ENCODE results near the gene IL33. TPM values are rescaled to one million over a fixed set of nuclear protein-coding genes. Genes with fewer than 3 reads are reported as not detected.

Gene IL33
- total RNA-seq, 4 donors from 2014 or later, result 2.2 to 25.1 (median 6.3) TPM

DNA sequence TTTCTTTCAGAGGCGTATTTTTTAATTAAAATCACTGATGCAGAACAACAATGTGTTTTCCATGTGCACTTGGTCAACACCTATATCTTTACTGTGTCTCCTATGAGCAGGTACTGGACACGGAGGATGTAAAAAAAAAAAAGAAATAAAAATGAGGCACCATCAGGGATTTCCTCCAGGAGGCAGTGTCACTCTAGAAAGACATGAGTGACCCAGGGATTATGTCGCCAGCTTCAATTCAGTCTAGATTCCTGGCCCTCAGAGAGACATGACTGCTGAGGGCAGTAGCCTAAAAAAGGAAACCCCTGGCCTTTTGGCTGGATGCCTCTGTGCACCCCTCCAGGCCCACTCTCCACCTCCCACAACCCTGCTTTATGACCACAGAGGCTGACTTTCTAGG, 18.3 kb upstream of the IL33 start:
- 40 to 42% methylated on average over 3 of the region's 3 CpGs for WGBS, 2 donors (ENCODE audit: low coverage in 1 of 2)

DNA sequence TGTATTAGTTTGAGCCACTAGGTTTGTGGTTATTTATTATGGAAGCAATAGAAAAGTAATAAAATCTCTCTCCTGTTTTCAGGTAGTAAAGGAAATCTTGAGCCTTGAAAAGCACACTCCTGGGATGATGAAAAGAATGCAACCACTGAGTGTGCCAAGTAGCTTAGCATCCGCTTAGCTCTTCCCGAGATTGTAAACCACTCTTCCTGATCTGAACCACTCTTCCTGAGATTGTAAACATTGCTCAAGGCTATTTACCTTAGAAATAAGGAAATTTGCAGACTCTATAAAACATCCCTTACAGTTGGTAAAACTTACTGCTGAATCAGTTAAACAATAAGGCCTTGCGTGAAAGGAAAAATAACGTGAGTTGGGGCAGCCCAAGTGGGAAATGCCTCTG, 17.4 kb upstream of the IL33 start:
- Histone ChIP-seq H3K36me3 (no peaks in the 10 kb centered on the region), H3K27ac (no peak overlapping the region)
- intact Hi-C loops (cut with DNase I; ENCODE audit: low total_unique reads), result no loop called here

More for the DNA sequence above, 18.3 kb upstream of the IL33 start:
- H3K4me1 ChIP-seq, result peaks cover 0 to 11% (median 3%) of the 10 kb centered on the region in 4 donors
- no peak for DNase-seq
- no peak for TF ChIP-seq POLR2AphosphoS5 (IDR thresholded peaks at IDR 0.05)
- TF ChIP-seq, protein P1, sequence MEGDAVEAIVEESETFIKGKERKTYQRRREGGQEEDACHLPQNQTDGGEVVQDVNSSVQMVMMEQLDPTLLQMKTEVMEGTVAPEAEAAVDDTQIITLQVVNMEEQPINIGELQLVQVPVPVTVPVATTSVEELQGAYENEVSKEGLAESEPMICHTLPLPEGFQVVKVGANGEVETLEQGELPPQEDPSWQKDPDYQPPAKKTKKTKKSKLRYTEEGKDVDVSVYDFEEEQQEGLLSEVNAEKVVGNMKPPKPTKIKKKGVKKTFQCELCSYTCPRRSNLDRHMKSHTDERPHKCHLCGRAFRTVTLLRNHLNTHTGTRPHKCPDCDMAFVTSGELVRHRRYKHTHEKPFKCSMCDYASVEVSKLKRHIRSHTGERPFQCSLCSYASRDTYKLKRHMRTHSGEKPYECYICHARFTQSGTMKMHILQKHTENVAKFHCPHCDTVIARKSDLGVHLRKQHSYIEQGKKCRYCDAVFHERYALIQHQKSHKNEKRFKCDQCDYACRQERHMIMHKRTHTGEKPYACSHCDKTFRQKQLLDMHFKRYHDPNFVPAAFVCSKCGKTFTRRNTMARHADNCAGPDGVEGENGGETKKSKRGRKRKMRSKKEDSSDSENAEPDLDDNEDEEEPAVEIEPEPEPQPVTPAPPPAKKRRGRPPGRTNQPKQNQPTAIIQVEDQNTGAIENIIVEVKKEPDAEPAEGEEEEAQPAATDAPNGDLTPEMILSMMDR (IDR thresholded peaks at IDR 0.05), result peak; percentile 45 to 61 (median 51)
- H3K27me3 ChIP-seq, result no peaks in the 10 kb centered on the region
- H3K9me3 ChIP-seq, result no peaks in the 10 kb centered on the region
- H3K4me3 ChIP-seq, result no peak overlapping the region
- H3K36me3 ChIP-seq, result no peaks in the 10 kb centered on the region
- intact Hi-C loops (cut with DNase I; ENCODE audit: low total_unique reads), result loop anchor here (2.0 kb wide), 1 partner anchor 111 kb away; no protein-coding TSS in a partner anchor
- no peak overlapping the region for H3K27ac ChIP-seq
- in situ Hi-C loops (cut with MboI; ENCODE audit: low pct_ligation_motif_present in 1 of 4, low pct_unique_long_range_greater_than_20kb in 1 of 4, low sequenced_read_pairs in 3 of 4), result loop anchor here in 2 of 4 donors (10.0 to 25.0 kb wide), 2 partner anchors 107 to 115 kb away; no protein-coding TSS in a partner anchor

DNA sequence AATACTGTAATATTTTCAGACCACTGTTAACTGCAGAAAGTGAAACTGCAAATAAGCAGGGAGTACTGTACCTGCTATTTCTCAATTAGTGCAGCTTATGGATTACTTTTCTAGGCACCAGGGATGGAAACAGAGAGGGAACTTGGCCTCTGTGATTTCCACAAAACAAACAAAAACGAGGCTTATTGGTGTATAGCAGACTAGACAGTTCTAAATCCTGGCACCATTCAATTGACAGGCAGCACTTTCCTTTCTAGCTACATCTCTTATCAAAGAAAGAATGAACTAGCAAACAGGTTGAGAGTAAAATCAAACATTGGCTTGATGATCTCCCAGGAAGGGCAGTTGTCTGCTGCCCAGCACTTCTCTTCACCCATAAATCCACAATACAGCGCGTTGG, 16.0 kb upstream of the IL33 start:
- H3K4me3 ChIP-seq, result no peak overlapping the region
- TF ChIP-seq POLR2A (IDR thresholded peaks at IDR 0.05) (no peak), EP300 (IDR thresholded peaks at IDR 0.05; ENCODE audit: low read depth) (no peak), POLR2AphosphoS5 (IDR thresholded peaks at IDR 0.05) (no peak)
- TF ChIP-seq, protein P1 (IDR thresholded peaks at IDR 0.05), result no peak
- WGBS, 2 donors (ENCODE audit: low coverage in 1 of 2), result 61 to 74% methylated on average over 3 of the region's 3 CpGs
- H3K36me3 ChIP-seq, result no peaks in the 10 kb centered on the region
- no peaks in the 10 kb centered on the region for H3K9me3 ChIP-seq
- H3K27ac ChIP-seq, result no peak overlapping the region
- no peak for DNase-seq
- peaks cover 0 to 11% (median 3%) of the 10 kb centered on the region in 4 donors for H3K4me1 ChIP-seq
- intact Hi-C loops (cut with DNase I; ENCODE audit: low total_unique reads), result no loop called here
- in situ Hi-C loops (cut with MboI; ENCODE audit: low pct_ligation_motif_present in 1 of 4, low pct_unique_long_range_greater_than_20kb in 1 of 4, low sequenced_read_pairs in 3 of 4), result loop anchor here in 2 of 4 donors (10.0 to 25.0 kb wide), 2 partner anchors 105 to 113 kb away; no protein-coding TSS in a partner anchor
- peaks cover 7% of the 10 kb centered on the region for H3K27me3 ChIP-seq

More for the DNA sequence above, 17.4 kb upstream of the IL33 start:
- in situ Hi-C loops (cut with MboI; ENCODE audit: low pct_ligation_motif_present in 1 of 4, low pct_unique_long_range_greater_than_20kb in 1 of 4, low sequenced_read_pairs in 3 of 4), result loop anchor here in 2 of 4 donors (10.0 to 25.0 kb wide), 2 partner anchors 107 to 114 kb away; no protein-coding TSS in a partner anchor
- no peak overlapping the region for H3K4me3 ChIP-seq
- 32 to 33% methylated on average over 4 of the region's 4 CpGs for WGBS, 2 donors (ENCODE audit: low coverage in 1 of 2)
- H3K27me3 ChIP-seq, result peaks cover under 1% of the 10 kb centered on the region
- TF ChIP-seq POLR2AphosphoS5 (IDR thresholded peaks at IDR 0.05) (no peak), POLR2A (IDR thresholded peaks at IDR 0.05) (no peak), EP300 (IDR thresholded peaks at IDR 0.05; ENCODE audit: low read depth) (no peak)
- TF ChIP-seq, protein P1 (IDR thresholded peaks at IDR 0.05), result no peak
- DNase-seq, result no peak
- no peaks in the 10 kb centered on the region for H3K9me3 ChIP-seq
- H3K4me1 ChIP-seq, result peaks cover 0 to 11% (median 3%) of the 10 kb centered on the region in 4 donors

DNA sequence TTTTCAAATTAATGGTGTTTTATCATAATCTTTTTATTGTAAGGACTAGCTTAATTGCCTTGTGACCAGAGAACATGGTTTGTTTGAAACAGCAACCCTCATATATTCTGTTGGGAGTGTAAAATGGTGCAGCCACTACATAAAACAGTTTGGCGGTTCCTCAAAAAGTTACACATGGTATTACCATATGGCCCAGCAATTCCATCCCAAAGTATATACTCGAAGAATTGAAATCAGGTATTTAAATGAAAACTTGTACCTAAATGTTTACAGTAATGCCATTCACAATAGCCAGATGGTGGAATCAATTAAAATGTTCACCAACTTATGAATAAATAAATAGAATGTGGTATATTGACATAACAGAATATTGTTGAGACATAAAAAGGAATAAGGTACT, 14.8 kb upstream of the IL33 start:
- intact Hi-C loops (cut with DNase I; ENCODE audit: low total_unique reads) (no loop called here), in situ Hi-C loops (cut with MboI; ENCODE audit: low pct_ligation_motif_present in 1 of 4, low pct_unique_long_range_greater_than_20kb in 1 of 4, low sequenced_read_pairs in 3 of 4) (no loop called here)
- no peak overlapping the region for H3K27ac ChIP-seq
- TF ChIP-seq, protein P1 (IDR thresholded peaks at IDR 0.05), result no peak
- no peak for TF ChIP-seq EP300 (IDR thresholded peaks at IDR 0.05; ENCODE audit: low read depth)
- TF ChIP-seq POLR2A (IDR thresholded peaks at IDR 0.05), result no peak
- DNase-seq, result no peak
- H3K27me3 ChIP-seq, result peaks cover 7% of the 10 kb centered on the region
- no peaks in the 10 kb centered on the region for H3K9me3 ChIP-seq
- no peaks in the 10 kb centered on the region for H3K36me3 ChIP-seq
- no peak overlapping the region for H3K4me3 ChIP-seq
- 89 to 95% methylated on average over 2 of the region's 2 CpGs for WGBS, 2 donors (ENCODE audit: low coverage in 1 of 2)
- peaks cover 0 to 11% (median 3%) of the 10 kb centered on the region in 4 donors for H3K4me1 ChIP-seq
